Right lobe of liver (tissue), 6 donors: ENCODE results near the gene RPS24. TPM values are rescaled to one million over a fixed set of nuclear protein-coding genes. Genes with fewer than 3 reads are reported as not detected.

Experiments used
- ATAC-seq, 4 donors: fragments of 200-7000 bp; cut with Tn5 transposase; one replicate each; pipeline ENCODE4 v1.9.1; 2020; ENCODE audit warnings: mild to moderate bottlenecking in 4 of 4, moderate library complexity in 4 of 4
- DNase-seq, 3 donors: peaks; one replicate each; pipeline ENCODE4 v3.0.0-alpha.2; 2020
- H3K27ac ChIP-seq, 3 donors: fragments of 200-600 bp; one replicate each; pipeline ENCODE4 v1.8.0; 2022
- H3K27me3 ChIP-seq, 2 donors: fragments of 200-600 bp; one replicate each; pipeline ENCODE4 v1.8.0; 2022
- H3K36me3 ChIP-seq, 4 donors: fragments of 200-600 bp; sonication (generic) in 1 of 4; one replicate each; pipeline versions ENCODE4 v1.5.1 to v1.8.0; 2017 to 2022; ENCODE audit warnings: control low read depth in 1 of 4
- H3K4me1 ChIP-seq, 4 donors: fragments of 200-600 bp; sonication (generic) in 1 of 4; one replicate each; pipeline versions ENCODE4 v1.5.1 to v1.8.0; 2017 to 2022; ENCODE audit warnings: control low read depth in 1 of 4
- H3K4me3 ChIP-seq, 3 donors: fragments of 200-600 bp; one replicate each; pipeline ENCODE4 v1.8.0; 2022
- H3K9me3 ChIP-seq, 4 donors: fragments of 200-600 bp; sonication (generic) in 1 of 4; one replicate each; pipeline versions ENCODE4 v1.5.1 to v1.8.0; 2017 to 2022; ENCODE audit warnings: control low read depth in 1 of 4
- CTCF ChIP-seq, 4 donors: fragments of 200-600 bp in 3 of 4; fragments of 450-650 bp in 1 of 4; IDR thresholded peaks; one replicate each; pipeline versions ENCODE4 v1.5.1 to v1.8.0; 2016 to 2022; ENCODE audit warnings: antibody characterized with exemption in 4 of 4, mild to moderate bottlenecking in 2 of 4
- POLR2A ChIP-seq: fragments of 450-650 bp; IDR thresholded peaks from one replicate; pipeline ENCODE4 v1.6.1; 2017; ENCODE audit warnings: antibody characterized with exemption, mild to moderate bottlenecking
- WGBS: methylation state at CpG from one replicate; pipeline ENCODE4 v1.1.6; 2018; ENCODE audit warnings: low coverage, low lambda C conversion rate; ENCODE audit not compliant: insufficient coverage; ENCODE audit errors: missing lambda C conversion rate; 5-methylcytosine and 5-hydroxymethylcytosine counted together
- intact Hi-C, 2 donors: fragments of 100-400 bp; cut with DNase I; formaldehyde crosslinking; loops; one replicate each; pipeline versions ENCODE4 v1.11.2 to v1.14.1; 2022
- total RNA-seq, 6 experiments: library from RNA; depleted of rRNA in 2 of 6; stranded (reverse); fragments of >200 nt in 2 of 6; fragmentation: NEBNext Ultra II Directional in 3 of 6; extraction: Animal tissue kit (Norgen Biotek cat#: 25700) in 3 of 6; gene quantifications; one replicate each; pipeline versions ENCODE4 v1.1.0 to v1.2.4, GENCODE V29; 2016 to 2023
- donor health status: DM: no; HTN: yes; CAD: no.
- donor health status: DM: no; HTN: no; CAD: no.
- donor health status: DM: no; HTN: no; CAD: no.
- donor health status: DM: no; HTN: yes; CAD: no.
- donor health status: DM: no; HTN: yes; CAD: no.

Gene RPS24
- total RNA-seq, 6 experiments from 2014 or later, result 406 to 921 (median 499) TPM

GRCh38 chr10:78039743-78040142, 6.1 kb downstream of the RPS24 start:
- H3K4me1 ChIP-seq, result peaks cover 0 to 7% (median 2%) of the 10 kb centered on the region in 4 donors
- WGBS, result 69% methylated on average over 3 of the region's 3 CpGs
- DNase-seq (no peak), ATAC-seq (no peak)
- no peaks in the 10 kb centered on the region for H3K9me3 ChIP-seq
- intact Hi-C loops, result no loop called here
- TF ChIP-seq POLR2A (no peak), CTCF (IDR thresholded peaks at IDR 0.05) (no peak)
- peaks cover 7 to 72% (median 44%) of the 10 kb centered on the region in 4 donors for H3K36me3 ChIP-seq
- no peak overlapping the region for H3K4me3 ChIP-seq
- H3K27ac ChIP-seq, result no peak overlapping the region
- H3K27me3 ChIP-seq, result no peaks in the 10 kb centered on the region

- Histone ChIP-seq H3K4me3 (no peak overlapping the region), H3K27ac (no peak overlapping the region), H3K36me3 (peaks cover 7 to 59% (median 37%) of the 10 kb centered on the region in 4 donors), H3K4me1 (no peaks in the 10 kb centered on the region), H3K27me3 (no peaks in the 10 kb centered on the region), H3K9me3 (no peaks in the 10 kb centered on the region)
- DNase-seq (no peak), ATAC-seq (no peak)
- intact Hi-C loops, result no loop called here
- no peak for TF ChIP-seq CTCF (IDR thresholded peaks at IDR 0.05)
- TF ChIP-seq POLR2A, result no peak
- 79% methylated on average over 4 of the region's 5 CpGs for WGBS
These were observed 7.8 kb downstream of the RPS24 start for GRCh38 chr10:78041170-78042057.

DNA sequence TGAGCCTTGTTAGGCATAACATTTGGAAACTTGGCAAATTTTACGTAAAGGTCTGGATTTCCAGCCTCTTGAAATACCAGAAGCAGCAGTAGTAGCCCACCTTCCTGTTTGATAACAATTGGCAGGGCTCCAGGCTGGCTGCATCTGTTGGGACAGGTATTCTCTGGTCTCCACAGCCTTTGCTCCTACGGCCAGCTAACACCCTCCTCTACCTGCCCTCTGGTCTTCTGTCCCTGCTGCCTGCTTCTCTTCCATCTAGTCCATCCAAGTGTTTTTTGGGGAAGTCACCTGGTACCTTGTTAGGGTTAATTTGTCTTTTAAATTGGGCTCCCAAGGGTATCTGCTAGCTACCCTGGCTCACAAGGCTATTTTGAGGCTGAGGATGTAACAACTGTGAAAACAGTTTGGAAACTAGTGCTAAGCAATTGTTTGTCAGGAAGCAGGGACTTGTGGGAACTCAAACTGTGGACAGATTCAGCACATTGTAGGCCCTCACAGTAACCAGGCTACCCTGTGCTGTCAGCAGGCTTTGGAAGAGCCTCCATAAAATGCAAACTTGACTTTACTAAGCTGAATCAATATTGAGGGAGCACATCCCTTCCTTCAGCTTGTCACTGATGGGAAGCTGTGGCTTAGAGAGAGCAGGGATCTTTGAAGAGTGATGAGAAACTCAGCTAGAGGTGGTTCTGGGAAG, 8.5 kb downstream of the RPS24 start:
- no peaks in the 10 kb centered on the region for H3K27me3 ChIP-seq
- H3K4me1 ChIP-seq, result no peaks in the 10 kb centered on the region
- peaks cover 7 to 51% (median 33%) of the 10 kb centered on the region in 4 donors for H3K36me3 ChIP-seq
- no peak for TF ChIP-seq POLR2A
- TF ChIP-seq CTCF (IDR thresholded peaks at IDR 0.05), result no peak
- no peak for ATAC-seq
- WGBS, result 60% methylated on average over 1 of the region's 2 CpGs
- no peaks in the 10 kb centered on the region for H3K9me3 ChIP-seq
- intact Hi-C loops, result no loop called here
- H3K4me3 ChIP-seq, result no peak overlapping the region
- no peak overlapping the region for H3K27ac ChIP-seq
- DNase-seq, result no peak

DNA sequence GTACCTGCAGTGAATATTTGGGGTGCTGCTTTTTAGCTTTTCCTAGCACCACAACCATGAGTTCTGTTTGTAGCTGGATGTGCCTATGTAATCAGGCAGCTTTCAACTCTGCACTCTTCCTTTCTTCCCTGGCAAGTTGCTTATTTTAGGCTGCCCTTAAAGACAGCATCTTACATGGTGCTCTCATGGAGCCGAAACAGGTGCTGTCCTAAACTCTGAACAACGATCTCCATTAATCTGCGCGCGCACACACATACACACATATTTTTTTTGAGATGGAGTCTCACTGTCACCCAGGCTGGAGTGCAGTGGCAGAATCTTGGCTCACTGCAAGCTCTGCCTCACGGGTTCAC, 9.1 kb downstream of the RPS24 start:
- peaks cover 0 to 3% (median 0%) of the 10 kb centered on the region in 4 donors for H3K4me1 ChIP-seq
- DNase-seq (no peak), ATAC-seq (no peak)
- no peaks in the 10 kb centered on the region for H3K27me3 ChIP-seq
- intact Hi-C loops, result no loop called here
- no peaks in the 10 kb centered on the region for H3K9me3 ChIP-seq
- H3K27ac ChIP-seq, result no peak overlapping the region
- H3K4me3 ChIP-seq, result no peak overlapping the region
- WGBS, result 100% methylated on average over 6 of the region's 6 CpGs
- no peak for TF ChIP-seq CTCF (IDR thresholded peaks at IDR 0.05)
- no peak for TF ChIP-seq POLR2A
- H3K36me3 ChIP-seq, result peaks cover 7 to 47% (median 31%) of the 10 kb centered on the region in 4 donors
